GM18526 (cell line): Measurements from ENCODE around the gene SPINK1.

Experiments used
- POLR2A ChIP-seq: IDR thresholded peaks from 3 replicates; pipeline ENCODE4 v1.6.1; 2011; ENCODE audit not compliant: insufficient read length; ENCODE audit errors: extremely low read depth

The SPINK1 gene

DNA sequence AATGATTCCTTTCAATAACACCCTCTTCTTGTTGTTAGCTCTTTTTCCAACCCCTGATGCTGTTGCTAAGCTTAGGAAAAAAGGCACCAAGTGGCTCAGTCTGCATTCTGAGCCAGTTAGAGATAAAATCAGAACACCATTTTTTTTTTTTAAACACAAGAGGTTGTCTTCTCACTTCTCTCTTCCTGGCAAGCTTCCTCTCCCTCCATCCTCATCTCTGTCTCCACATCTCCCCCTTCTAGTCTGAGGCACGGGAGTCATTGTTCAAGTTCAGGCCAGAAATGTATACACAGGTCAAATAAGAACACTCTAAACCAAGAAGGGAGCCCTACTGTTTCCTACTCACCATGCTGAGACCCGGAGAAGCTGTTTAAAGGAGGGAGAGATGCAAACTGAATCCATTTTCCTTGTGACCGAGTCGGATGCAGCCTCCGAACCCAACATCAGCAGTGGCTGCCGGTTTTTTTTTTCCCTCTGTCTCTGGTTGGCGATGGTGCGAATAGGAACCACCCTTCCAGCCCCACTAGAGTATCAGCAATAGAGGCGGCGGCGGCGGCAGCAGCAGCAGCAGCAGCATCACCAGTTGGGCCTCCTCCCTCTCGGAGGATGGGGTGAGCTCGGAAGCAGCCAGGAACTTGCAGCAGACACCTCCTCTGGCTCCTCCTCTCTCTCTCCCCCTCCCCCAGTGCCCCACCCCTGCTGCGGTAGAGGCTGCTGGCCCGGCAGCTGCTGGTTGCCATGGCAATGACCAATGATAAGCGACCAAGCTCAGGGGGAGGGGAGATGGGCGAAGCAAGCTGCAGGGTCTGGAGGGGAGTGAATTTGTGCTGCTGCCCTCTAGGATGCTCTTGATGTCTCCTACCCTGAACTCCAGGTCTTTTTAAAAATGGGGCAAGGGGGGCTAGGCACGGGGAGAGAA, 49.1 kb downstream of the SPINK1 start, which contains the start of gene JAKMIP2:
Gene JAKMIP2 (minus strand): TSS at position 619 of the 919 bp plus-strand sequence. CDS start 110,922 bp downstream, outside the sequence.
- no peak for TF ChIP-seq POLR2A

DNA sequence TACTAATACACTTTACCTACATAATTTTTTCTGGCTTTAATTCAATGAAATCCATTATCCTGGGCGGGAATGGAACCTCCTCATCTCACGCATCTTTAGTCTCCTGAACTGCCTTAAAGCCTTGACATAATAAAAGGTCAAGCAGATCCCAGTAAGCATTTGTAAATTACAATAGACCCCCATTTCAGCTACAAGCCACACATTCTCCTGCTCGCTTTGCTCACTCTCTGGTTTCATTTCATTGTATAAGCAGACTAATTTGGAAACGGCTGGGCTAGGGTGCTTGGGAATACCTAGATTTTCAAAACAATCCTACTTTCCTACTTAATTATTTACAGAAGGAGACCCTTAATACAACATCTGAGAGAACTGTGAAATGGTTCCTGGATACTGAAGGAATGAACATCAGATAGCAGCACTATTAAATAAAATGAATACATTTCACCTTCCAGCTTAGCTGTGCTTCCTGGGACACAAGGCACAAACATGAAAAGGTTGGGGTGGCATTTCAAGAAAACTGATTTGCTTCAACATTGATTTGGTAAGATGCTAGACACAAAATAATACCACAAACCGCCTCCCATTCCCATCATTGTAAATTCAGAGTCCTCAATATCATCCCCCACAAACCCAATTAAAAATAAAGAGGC, 50.4 kb downstream of the SPINK1 start:
- no peak for TF ChIP-seq POLR2A

DNA sequence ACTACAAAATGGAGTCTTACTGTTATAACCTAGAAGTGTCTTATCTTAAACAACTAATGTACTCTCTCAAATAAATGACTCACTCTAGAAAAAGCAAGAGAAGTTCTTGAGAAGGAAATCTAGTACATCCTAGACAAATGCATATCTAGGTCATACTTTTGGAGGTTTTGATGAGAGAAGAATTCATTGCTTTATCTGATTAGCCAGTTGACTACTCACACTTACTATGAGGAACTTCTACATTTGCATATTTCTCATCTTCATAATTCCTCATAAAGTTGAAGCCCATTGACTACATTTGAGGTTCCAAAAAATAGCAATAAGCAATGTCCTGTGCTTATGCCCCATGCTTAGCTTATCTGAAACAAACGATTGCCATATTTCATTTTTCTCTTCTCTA, 51.8 kb downstream of the SPINK1 start:
- no peak for TF ChIP-seq POLR2A

DNA sequence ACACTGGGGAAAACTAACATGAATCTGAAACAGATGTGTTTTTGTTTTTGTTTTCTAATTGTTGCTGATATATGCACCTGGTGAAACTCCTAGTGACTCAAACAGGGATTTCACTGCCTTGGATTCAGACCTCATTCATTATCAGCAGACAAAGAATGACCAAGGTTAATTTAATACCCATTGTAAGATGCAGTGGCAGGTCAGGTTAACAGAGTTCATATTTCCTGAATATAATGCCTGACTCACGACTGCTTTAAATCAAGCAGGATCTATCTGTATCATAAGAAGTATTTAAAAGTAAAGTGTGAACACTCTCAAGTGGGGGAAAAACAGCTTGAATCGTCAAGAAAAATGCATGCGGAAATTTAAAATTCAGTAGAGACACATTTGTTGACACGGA, 54.5 kb downstream of the SPINK1 start:
- TF ChIP-seq POLR2A = no peak
